Stimulated activated naive CD8-positive, alpha-beta T cell treated with anti-CD3 and anti-CD28 coated beads, Interleukin-15, amount 100 ng/mL, for 72 hours (primary cell): ENCODE measurements around the gene TENT5C.

ENCODE experiments used
- ATAC-seq: fragments of 150-1000 bp; cut with Tn5 transposase; 2 replicates; pipeline ENCODE4 v1.10.0; 2021; ENCODE audit warnings: mild to moderate bottlenecking, moderate library complexity
- DNase-seq, 2 donors: peaks; one replicate each; pipeline ENCODE4 v3.0.0; 2021 to 2022
- H3K27ac Mint-ChIP-seq, 2 donors: one replicate each; pipeline ENCODE4 v1.8.0; 2022; ENCODE audit warnings: mild to moderate bottlenecking in 2 of 2, mixed read lengths in 2 of 2, moderate library complexity in 2 of 2
- H3K27me3 Mint-ChIP-seq: one replicate; pipeline ENCODE4 v1.8.0; 2022; ENCODE audit warnings: mixed read lengths
- H3K4me1 Mint-ChIP-seq: one replicate; pipeline ENCODE4 v1.8.0; 2022; ENCODE audit warnings: mild to moderate bottlenecking, mixed read lengths
- H3K4me3 Mint-ChIP-seq, 2 donors: one replicate each; pipeline ENCODE4 v1.8.0; 2022; ENCODE audit warnings: mild to moderate bottlenecking in 2 of 2, mixed read lengths in 2 of 2, moderate library complexity in 1 of 2
- H3K9me3 Mint-ChIP-seq, 2 donors: one replicate each; pipeline ENCODE4 v1.8.0; 2022; ENCODE audit warnings: mixed read lengths in 2 of 2

The TENT5C gene

DNA sequence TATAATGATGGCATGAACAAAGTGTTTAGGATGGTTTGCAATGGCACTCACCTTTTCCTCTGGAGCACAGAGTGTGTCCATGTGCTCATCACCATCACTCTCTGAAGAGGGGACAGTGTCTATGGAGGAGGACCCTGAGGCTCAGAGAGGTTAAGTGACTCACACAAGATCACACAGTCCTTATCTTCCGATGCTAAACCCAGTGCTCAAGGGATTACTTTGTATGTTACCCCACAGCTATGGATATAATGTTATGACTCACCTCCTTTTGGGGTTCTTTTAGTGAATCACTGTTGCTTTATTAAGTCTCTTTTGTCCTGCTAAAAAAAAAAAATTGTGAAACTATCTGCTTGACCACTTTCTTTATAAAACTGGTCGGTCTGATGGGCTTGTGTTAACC is 67.6 kb downstream of the TENT5C start:
- Mint-ChIP-seq H3K27me3 (peaks cover 65% of the 10 kb centered on the region), H3K4me3 (no peak overlapping the region), H3K4me1 (peaks cover 24% of the 10 kb centered on the region), H3K27ac (no peak overlapping the region), H3K9me3 (no peaks in the 10 kb centered on the region)
- DNase-seq (no peak), ATAC-seq (peak; percentile 67)

DNA sequence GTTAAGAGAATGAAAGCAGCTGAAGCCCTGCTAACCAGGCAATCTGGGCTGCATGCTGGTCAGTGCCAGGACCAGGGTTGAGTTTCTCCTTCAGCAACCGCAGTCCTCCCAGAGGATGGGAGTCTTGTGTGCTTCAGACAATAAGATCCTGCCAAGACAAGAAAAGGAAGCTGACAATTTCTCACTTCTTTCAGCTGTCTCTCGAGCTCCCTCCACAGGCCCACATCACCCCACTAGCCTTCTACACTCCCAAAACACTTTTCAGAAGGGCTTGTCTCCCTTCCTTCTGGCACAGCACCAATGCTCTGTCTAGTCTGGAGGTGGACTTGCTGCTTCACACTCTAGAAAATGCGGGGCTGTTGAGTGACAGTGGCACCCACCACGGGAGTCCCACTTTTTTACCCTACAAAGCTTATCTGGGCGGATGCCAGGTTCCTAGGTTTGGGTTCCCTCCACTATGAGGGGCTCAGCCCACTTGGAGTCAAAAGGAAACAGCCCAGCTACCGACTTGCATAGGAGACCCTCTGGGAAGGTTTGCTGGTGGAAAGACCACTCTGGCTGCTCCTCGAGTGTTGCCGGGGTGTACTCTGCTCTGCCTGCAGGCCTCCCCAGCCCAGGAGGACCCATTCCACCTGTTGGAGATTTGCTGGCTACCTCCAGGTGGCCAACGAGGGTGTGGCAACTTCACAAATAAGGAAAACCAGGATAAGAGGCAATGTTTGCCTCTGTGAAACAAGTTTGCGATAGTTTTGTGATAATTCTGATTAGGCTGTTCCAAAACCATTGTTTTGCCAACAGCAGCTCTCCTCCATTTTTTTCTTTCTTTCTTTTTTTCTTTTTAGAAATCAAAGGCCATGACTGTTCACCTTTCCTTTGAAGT is 68.9 kb downstream of the TENT5C start:
- Mint-ChIP-seq H3K27me3 (peaks cover 55% of the 10 kb centered on the region), H3K4me3 (no peak overlapping the region), H3K27ac (peak overlapping the region in 1 of 2 donors; percentile 13), H3K4me1 (peaks cover 24% of the 10 kb centered on the region), H3K9me3 (no peaks in the 10 kb centered on the region)
- ATAC-seq (peak; percentile 73), DNase-seq (peak in 1 of 2 donors; percentile 33)

DNA sequence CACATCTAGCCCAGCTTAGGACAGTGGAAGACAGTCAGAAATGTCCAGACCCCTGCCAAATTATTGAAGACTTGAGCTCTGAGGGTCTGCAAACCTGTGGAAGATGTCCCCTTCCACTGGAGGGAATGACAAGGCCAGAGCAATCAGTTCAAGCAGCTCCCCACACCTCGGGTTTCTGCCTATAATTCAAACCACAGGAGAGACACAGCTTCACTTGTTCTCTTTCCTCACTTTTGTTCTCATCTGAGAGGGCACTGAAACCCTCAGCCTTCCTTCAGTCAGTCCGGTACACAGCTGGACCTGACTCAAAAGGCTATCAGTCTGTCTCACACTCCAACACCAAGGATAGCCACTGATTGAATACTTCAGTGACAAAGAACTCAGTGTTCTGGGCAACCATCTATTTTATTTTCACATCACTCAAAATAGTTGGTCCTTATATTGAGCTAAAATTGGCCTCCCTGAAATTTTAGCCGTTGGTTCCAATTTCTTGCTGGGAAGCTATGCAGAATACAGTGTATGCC is 70.1 kb downstream of the TENT5C start:
- H3K27me3 Mint-ChIP-seq, result peaks cover 45% of the 10 kb centered on the region

DNA sequence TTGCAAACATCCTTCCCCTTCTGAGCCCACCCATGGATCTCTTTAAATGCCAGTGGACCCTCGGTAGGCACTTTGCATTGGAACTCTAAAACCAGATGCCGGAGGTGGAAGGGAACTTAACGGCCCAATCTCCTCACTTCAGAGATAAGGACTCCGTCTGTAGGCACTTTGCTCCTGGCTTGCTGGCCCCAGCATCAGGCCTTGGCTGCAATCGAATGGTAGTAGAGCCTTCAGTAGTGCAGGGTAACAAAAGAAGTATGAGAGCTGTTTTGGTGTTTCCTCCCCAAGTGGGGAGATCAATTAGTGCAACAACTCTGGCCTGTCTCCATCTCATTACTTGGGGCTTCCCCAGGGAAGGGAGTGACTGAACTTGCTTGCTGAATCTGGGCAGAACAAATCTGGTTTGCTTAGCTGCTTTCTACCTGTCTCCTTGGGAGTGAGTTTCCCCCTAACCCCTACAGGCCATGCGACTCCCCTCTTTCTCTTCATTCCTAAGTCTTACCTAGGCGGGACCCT is 70.8 kb downstream of the TENT5C start:
- Mint-ChIP-seq H3K27me3 (peaks cover 38% of the 10 kb centered on the region), H3K9me3 (no peaks in the 10 kb centered on the region), H3K27ac (no peak overlapping the region)

More for the DNA sequence above, 70.1 kb downstream of the TENT5C start:
- Mint-ChIP-seq H3K4me3 (no peak overlapping the region), H3K4me1 (peaks cover 24% of the 10 kb centered on the region), H3K9me3 (no peaks in the 10 kb centered on the region), H3K27ac (no peak overlapping the region)
- no peak for ATAC-seq
- DNase-seq, result no peak

More for the DNA sequence above, 70.8 kb downstream of the TENT5C start:
- ATAC-seq (peak; percentile 36), DNase-seq (no peak)
- Mint-ChIP-seq H3K4me1 (peaks cover 24% of the 10 kb centered on the region), H3K4me3 (no peak overlapping the region)
